GM12874 (cell line): ENCODE data around the gene HMOX1.

Source experiments
- CTCF ChIP-seq: IDR thresholded peaks from 2 replicates; pipeline ENCODE4 v1.5.1; 2011; ENCODE audit warnings: low read depth, mild to moderate bottlenecking, control low read depth, low read length, moderate library complexity; ENCODE audit not compliant: insufficient read depth

Gene HMOX1

GRCh38 chr22:35418088-35418487 is 37.2 kb downstream of the HMOX1 start:
- no peak for TF ChIP-seq CTCF

- no peak for TF ChIP-seq CTCF
Measured at GRCh38 chr22:35418731-35419130, 37.8 kb downstream of the HMOX1 start.

GRCh38 chr22:35419756-35420155 is 38.9 kb downstream of the HMOX1 start:
- TF ChIP-seq CTCF, result no peak

- TF ChIP-seq CTCF, result no peak
Measured at GRCh38 chr22:35421121-35421520, 40.2 kb downstream of the HMOX1 start.

- TF ChIP-seq CTCF, result no peak
Measured at GRCh38 chr22:35422145-35422544, 41.2 kb downstream of the HMOX1 start.

- no peak for TF ChIP-seq CTCF
Measured at GRCh38 chr22:35422936-35423335, 42.0 kb downstream of the HMOX1 start.

GRCh38 chr22:35424081-35424480 is 43.2 kb downstream of the HMOX1 start:
- TF ChIP-seq CTCF, result no peak

- no peak for TF ChIP-seq CTCF
Measured at GRCh38 chr22:35424761-35425160, 43.9 kb downstream of the HMOX1 start.
